ENCODE data around the gene TUBGCP2.

TUBGCP2 gene

GRCh38 chr10:133306097-133306476, 2.6 kb downstream of the TUBGCP2 start:
- no peak for DNase-seq (ENCODE audit: low read depth)

- DNase-seq (ENCODE audit: low read depth) = no peak
Measured at GRCh38 chr10:133303206-133303605, 5.5 kb downstream of the TUBGCP2 start.

- no peak for DNase-seq (ENCODE audit: low read depth)
Measured at GRCh38 chr10:133302230-133302629, 6.4 kb downstream of the TUBGCP2 start.

- DNase-seq (ENCODE audit: low read depth) = no peak
Measured at GRCh38 chr10:133299738-133300137, 8.9 kb downstream of the TUBGCP2 start.

- DNase-seq (ENCODE audit: low read depth) = no peak
Measured at GRCh38 chr10:133299224-133299623, 9.4 kb downstream of the TUBGCP2 start.

GRCh38 chr10:133298466-133298865, 10.2 kb downstream of the TUBGCP2 start:
- DNase-seq (ENCODE audit: low read depth) = no peak

- DNase-seq (ENCODE audit: low read depth) = no peak
Measured at GRCh38 chr10:133297504-133297903, 11.2 kb downstream of the TUBGCP2 start.

- DNase-seq (ENCODE audit: low read depth) = no peak
Measured at GRCh38 chr10:133295426-133296320, 13.0 kb downstream of the TUBGCP2 start.

- no peak for DNase-seq (ENCODE audit: low read depth)
Measured at GRCh38 chr10:133294189-133294588, 14.5 kb downstream of the TUBGCP2 start.

GRCh38 chr10:133293810-133294119, 14.9 kb downstream of the TUBGCP2 start:
- DNase-seq (ENCODE audit: low read depth) = no peak

GRCh38 chr10:133292919-133293809, 15.5 kb downstream of the TUBGCP2 start:
- peak; percentile 96 for DNase-seq (ENCODE audit: low read depth)

GRCh38 chr10:133289761-133290160, 18.9 kb downstream of the TUBGCP2 start:
- DNase-seq (ENCODE audit: low read depth) = no peak

- no peak for DNase-seq (ENCODE audit: low read depth)
Measured at GRCh38 chr10:133287832-133288500, 20.7 kb downstream of the TUBGCP2 start.

GRCh38 chr10:133286366-133286765, 22.3 kb downstream of the TUBGCP2 start:
- no peak for DNase-seq (ENCODE audit: low read depth)

GRCh38 chr10:133285217-133285616, 23.5 kb downstream of the TUBGCP2 start:
- no peak for DNase-seq (ENCODE audit: low read depth)

- DNase-seq (ENCODE audit: low read depth) = no peak
Measured at GRCh38 chr10:133283931-133284330, 24.7 kb downstream of the TUBGCP2 start.

GRCh38 chr10:133282846-133283390, 25.8 kb downstream of the TUBGCP2 start:
- no peak for DNase-seq (ENCODE audit: low read depth)

- DNase-seq (ENCODE audit: low read depth) = no peak
Measured at GRCh38 chr10:133281628-133282372, 26.9 kb downstream of the TUBGCP2 start.

GRCh38 chr10:133281084-133281483, 27.6 kb downstream of the TUBGCP2 start:
- no peak for DNase-seq (ENCODE audit: low read depth)

GRCh38 chr10:133280391-133281059, 28.1 kb downstream of the TUBGCP2 start:
- DNase-seq (ENCODE audit: low read depth) = no peak

Data from ELR (cell line).